Measurements from ENCODE around the gene HDDC2.

GRCh38 chr6:125346926-125347563, 45.3 kb upstream of the HDDC2 start:
- TF ChIP-seq CTCF (IDR thresholded peaks at IDR 0.05; ENCODE audit: low read depth, low read length, poor library complexity, severe bottlenecking) (no peak), EZH2phosphoT487 (IDR thresholded peaks at IDR 0.05; ENCODE audit: borderline replicate concordance, low read length) (no peak)
